Liver (tissue), 9 donors: Measurements from ENCODE around the gene ITGB2. TPM values are rescaled to one million over a fixed set of nuclear protein-coding genes. Genes with fewer than 3 reads are reported as not detected.

ENCODE experiments used
- DNase-seq: peaks from one replicate; pipeline ENCODE4 v3.0.0-alpha.2; 2017; ENCODE audit warnings: low spot score
- H3K27ac ChIP-seq, 2 donors: one replicate each; pipeline ENCODE4 v1.7.0; 2013; ENCODE audit warnings: inconsistent platforms in 2 of 2, low read length in 2 of 2, control low read depth in 1 of 2, low read depth in 1 of 2, mild to moderate bottlenecking in 1 of 2
- H3K27me3 ChIP-seq, 4 donors: one replicate each; pipeline versions ENCODE4 v1.6.1 to v1.7.0; 2013; ENCODE audit warnings: low read length in 3 of 4, inconsistent platforms in 1 of 4, mild to moderate bottlenecking in 1 of 4, moderate library complexity in 1 of 4; ENCODE audit not compliant: control insufficient read depth in 4 of 4, insufficient read depth in 4 of 4
- H3K36me3 ChIP-seq, 4 donors: one replicate each; pipeline versions ENCODE4 v1.6.1 to v1.7.0; 2013; ENCODE audit warnings: low read length in 3 of 4, mild to moderate bottlenecking in 3 of 4, low read depth in 1 of 4, moderate library complexity in 1 of 4; ENCODE audit not compliant: control insufficient read depth in 4 of 4, insufficient read depth in 3 of 4
- H3K4me1 ChIP-seq, 4 donors: one replicate each; pipeline versions ENCODE4 v1.6.1 to v1.7.0; 2013; ENCODE audit warnings: low read length in 3 of 4, mild to moderate bottlenecking in 3 of 4, moderate library complexity in 1 of 4; ENCODE audit not compliant: control insufficient read depth in 4 of 4, insufficient read depth in 4 of 4
- H3K4me3 ChIP-seq, 3 donors: one replicate each; pipeline versions ENCODE4 v1.6.1 to v1.7.0; 2013; ENCODE audit warnings: low read length in 3 of 3, control low read depth in 1 of 3, low read depth in 1 of 3, mild to moderate bottlenecking in 1 of 3
- H3K9ac ChIP-seq, 2 donors: one replicate each; pipeline ENCODE4 v1.7.0; 2013; ENCODE audit warnings: low read length in 2 of 2, mild to moderate bottlenecking in 2 of 2, moderate library complexity in 2 of 2, control low read depth in 1 of 2, low read depth in 1 of 2
- H3K9me3 ChIP-seq, 4 donors: one replicate each; pipeline versions ENCODE4 v1.6.1 to v1.7.0; 2013; ENCODE audit warnings: low read length in 3 of 4; ENCODE audit not compliant: control insufficient read depth in 4 of 4
- CTCF ChIP-seq: fragments of 150-350 bp; IDR thresholded peaks from 2 replicates; pipeline ENCODE4 v1.5.1; 2017; ENCODE audit warnings: improper control_type of control experiment, low read depth, low read length; ENCODE audit not compliant: missing input control
- GABPA ChIP-seq, 2 donors: IDR thresholded peaks in 1 of 2; conservative IDR thresholded peaks in 1 of 2; 2 replicates each; pipeline ENCODE4 v1.6.1; 2016; ENCODE audit warnings: antibody characterized with exemption in 2 of 2, mild to moderate bottlenecking in 1 of 2, moderate library complexity in 1 of 2
- HNF4A ChIP-seq, 2 donors: conservative IDR thresholded peaks; 2 replicates each; pipeline ENCODE4 v1.6.1; 2016; ENCODE audit warnings: antibody characterized with exemption in 2 of 2, mild to moderate bottlenecking in 2 of 2
- HNF4G ChIP-seq: IDR thresholded peaks from 2 replicates; pipeline ENCODE4 v1.6.1; 2016; ENCODE audit warnings: antibody characterized with exemption
- JUND ChIP-seq, 2 donors: IDR thresholded peaks; 2 replicates each; pipeline ENCODE4 v1.6.1; 2016; ENCODE audit warnings: antibody characterized with exemption in 2 of 2
- NR2F2 ChIP-seq: IDR thresholded peaks from 2 replicates; pipeline ENCODE4 v1.6.1; 2016; ENCODE audit warnings: antibody characterized with exemption
- RAD21 ChIP-seq, 2 donors: IDR thresholded peaks; 2 replicates each; pipeline ENCODE4 v1.6.1; 2016; ENCODE audit warnings: antibody characterized with exemption in 2 of 2, mild to moderate bottlenecking in 2 of 2
- RXRA ChIP-seq, 2 donors: IDR thresholded peaks; 2 replicates each; pipeline ENCODE4 v1.6.1; 2017 to 2018; ENCODE audit warnings: antibody characterized with exemption in 2 of 2, mild to moderate bottlenecking in 1 of 2
- SP1 ChIP-seq: IDR thresholded peaks from 2 replicates; pipeline ENCODE4 v1.6.1; 2018; ENCODE audit warnings: antibody characterized with exemption, mild to moderate bottlenecking
- TAF1 ChIP-seq: conservative IDR thresholded peaks from 2 replicates; pipeline ENCODE4 v1.6.1; 2016; ENCODE audit warnings: antibody characterized with exemption, mild to moderate bottlenecking
- YY1 ChIP-seq: IDR thresholded peaks from 2 replicates; pipeline ENCODE4 v1.6.1; 2016; ENCODE audit warnings: antibody characterized with exemption, mild to moderate bottlenecking
- ZBTB33 ChIP-seq: IDR thresholded peaks from 2 replicates; pipeline ENCODE4 v1.6.1; 2016; ENCODE audit warnings: antibody characterized with exemption
- WGBS: extraction: QIAGEN DNeasy Blood & Tissue Kit; methylation state at CpG from one replicate; pipeline ENCODE4 v1.1.7; 2013; 5-methylcytosine and 5-hydroxymethylcytosine counted together
- polyA plus RNA-seq, 2 donors: library from polyadenylated mRNA; stranded (reverse) in 1 of 2; unstranded in 1 of 2; fragments of 200-250 nt in 1 of 2; fragments of >200 nt in 1 of 2; fragmentation: Nextera tagmentation in 1 of 2; extraction: Ambion mirVana in 1 of 2; gene quantifications; one replicate each; pipeline versions ENCODE4 v1.2.1 to v1.2.3, GENCODE V29; 2013 to 2015
- total RNA-seq, 2 donors: library from RNA; depleted of rRNA; stranded (reverse); fragments of >200 nt; gene quantifications; one replicate each; pipeline ENCODE4 v1.2.3, GENCODE V29; 2014
- TF ChIP-seq, protein P1 (sequence below): IDR thresholded peaks from 2 replicates; pipeline ENCODE4 v1.6.1; 2016; ENCODE audit warnings: antibody characterized with exemption, mild to moderate bottlenecking
- TF ChIP-seq, protein P2 (sequence below): IDR thresholded peaks from 2 replicates; pipeline ENCODE4 v1.6.1; 2016; ENCODE audit warnings: antibody characterized with exemption
- donor health status: healthy.
- donor health status: healthy.
- donor health status: healthy.
- donor health status: healthy.
- donor health status: healthy.

ITGB2 gene
- total and polyA plus RNA-seq, 4 donors = 9.6 to 50.6 (median 28.7) TPM

DNA sequence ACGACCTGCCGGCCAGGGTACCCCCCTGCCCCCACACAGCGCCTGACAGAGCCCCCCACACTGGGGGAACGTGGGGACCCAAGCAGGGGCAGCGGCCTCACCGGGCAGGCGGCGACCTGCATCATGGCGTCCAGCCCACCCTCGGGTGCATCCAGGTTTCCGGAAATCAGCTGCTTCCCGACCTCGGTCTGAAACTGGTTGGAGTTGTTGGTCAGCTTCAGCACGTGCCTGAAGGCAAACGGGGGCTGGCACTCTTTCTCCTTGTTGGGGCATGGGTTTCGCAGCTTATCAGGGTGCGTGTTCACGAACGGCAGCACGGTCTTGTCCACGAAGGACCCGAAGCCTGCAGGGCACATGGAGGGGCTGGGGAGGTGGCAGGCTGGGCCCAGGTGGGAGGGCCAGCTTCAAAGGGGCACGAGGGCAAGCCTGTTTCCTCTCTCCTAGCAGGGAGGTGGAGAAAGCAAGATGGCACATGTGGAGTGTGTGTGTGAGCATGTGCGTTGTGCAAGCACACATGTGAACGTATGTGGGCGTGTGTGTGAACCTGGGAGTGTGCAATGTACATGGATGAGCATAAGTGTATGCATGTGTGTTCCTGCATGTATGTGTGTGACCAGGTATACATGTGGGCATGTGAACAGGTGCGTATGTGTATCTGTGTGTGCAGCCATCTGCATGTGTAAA is 19.2 kb downstream of the ITGB2 start:
- H3K4me3 ChIP-seq = no peak overlapping the region
- TF ChIP-seq RXRA (IDR thresholded peaks at IDR 0.05) = no peak
- no peak for TF ChIP-seq RAD21 (IDR thresholded peaks at IDR 0.05)
- no peak for TF ChIP-seq NR2F2
- TF ChIP-seq YY1 = no peak
- no peak for TF ChIP-seq TAF1
- TF ChIP-seq, protein P1, sequence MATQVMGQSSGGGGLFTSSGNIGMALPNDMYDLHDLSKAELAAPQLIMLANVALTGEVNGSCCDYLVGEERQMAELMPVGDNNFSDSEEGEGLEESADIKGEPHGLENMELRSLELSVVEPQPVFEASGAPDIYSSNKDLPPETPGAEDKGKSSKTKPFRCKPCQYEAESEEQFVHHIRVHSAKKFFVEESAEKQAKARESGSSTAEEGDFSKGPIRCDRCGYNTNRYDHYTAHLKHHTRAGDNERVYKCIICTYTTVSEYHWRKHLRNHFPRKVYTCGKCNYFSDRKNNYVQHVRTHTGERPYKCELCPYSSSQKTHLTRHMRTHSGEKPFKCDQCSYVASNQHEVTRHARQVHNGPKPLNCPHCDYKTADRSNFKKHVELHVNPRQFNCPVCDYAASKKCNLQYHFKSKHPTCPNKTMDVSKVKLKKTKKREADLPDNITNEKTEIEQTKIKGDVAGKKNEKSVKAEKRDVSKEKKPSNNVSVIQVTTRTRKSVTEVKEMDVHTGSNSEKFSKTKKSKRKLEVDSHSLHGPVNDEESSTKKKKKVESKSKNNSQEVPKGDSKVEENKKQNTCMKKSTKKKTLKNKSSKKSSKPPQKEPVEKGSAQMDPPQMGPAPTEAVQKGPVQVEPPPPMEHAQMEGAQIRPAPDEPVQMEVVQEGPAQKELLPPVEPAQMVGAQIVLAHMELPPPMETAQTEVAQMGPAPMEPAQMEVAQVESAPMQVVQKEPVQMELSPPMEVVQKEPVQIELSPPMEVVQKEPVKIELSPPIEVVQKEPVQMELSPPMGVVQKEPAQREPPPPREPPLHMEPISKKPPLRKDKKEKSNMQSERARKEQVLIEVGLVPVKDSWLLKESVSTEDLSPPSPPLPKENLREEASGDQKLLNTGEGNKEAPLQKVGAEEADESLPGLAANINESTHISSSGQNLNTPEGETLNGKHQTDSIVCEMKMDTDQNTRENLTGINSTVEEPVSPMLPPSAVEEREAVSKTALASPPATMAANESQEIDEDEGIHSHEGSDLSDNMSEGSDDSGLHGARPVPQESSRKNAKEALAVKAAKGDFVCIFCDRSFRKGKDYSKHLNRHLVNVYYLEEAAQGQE = no peak
- no peak for TF ChIP-seq HNF4G
- TF ChIP-seq, protein P2, sequence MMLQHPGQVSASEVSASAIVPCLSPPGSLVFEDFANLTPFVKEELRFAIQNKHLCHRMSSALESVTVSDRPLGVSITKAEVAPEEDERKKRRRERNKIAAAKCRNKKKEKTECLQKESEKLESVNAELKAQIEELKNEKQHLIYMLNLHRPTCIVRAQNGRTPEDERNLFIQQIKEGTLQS = no peak
- no peak for TF ChIP-seq GABPA (IDR thresholded peaks at IDR 0.05 in 1 of 2, conservative IDR thresholded peaks at IDR 0.05 in 1 of 2)
- no peak for TF ChIP-seq SP1
- no peak for TF ChIP-seq CTCF
- no peak for TF ChIP-seq ZBTB33
- no peak for TF ChIP-seq JUND (IDR thresholded peaks at IDR 0.05)
- no peak for TF ChIP-seq HNF4A (conservative IDR thresholded peaks at IDR 0.05)
- 91% methylated on average over 27 of the region's 27 CpGs for WGBS
- no peak for DNase-seq
- no peak overlapping the region for H3K9ac ChIP-seq
- H3K9me3 ChIP-seq = no peaks in the 10 kb centered on the region
- peaks cover 0 to 2% (median 0%) of the 10 kb centered on the region in 4 donors for H3K4me1 ChIP-seq
- H3K27me3 ChIP-seq = no peaks in the 10 kb centered on the region
- no peak overlapping the region for H3K27ac ChIP-seq
- H3K36me3 ChIP-seq = peaks cover 0 to 11% (median 0%) of the 10 kb centered on the region in 4 donors
